Esophagus muscularis mucosa (tissue), 3 donors: Measurements from ENCODE around the gene OXT.

ENCODE experiments used
- CTCF ChIP-seq, 3 experiments: fragments of 200-600 bp in 2 of 3; fragments of 450-650 bp in 1 of 3; sonication (generic) in 2 of 3; IDR thresholded peaks; one replicate each; pipeline ENCODE4 v1.5.1; 2017 to 2019; ENCODE audit warnings: antibody characterized with exemption in 3 of 3, mild to moderate bottlenecking in 2 of 3, moderate library complexity in 1 of 3
- POLR2A ChIP-seq: fragments of 450-650 bp; IDR thresholded peaks from one replicate; pipeline ENCODE4 v1.6.1; 2017; ENCODE audit warnings: antibody characterized with exemption, moderate library complexity, mild to moderate bottlenecking, low read depth

GRCh38 chr20:3041854-3042409 is 29.5 kb upstream of the OXT start:
- no peak for TF ChIP-seq CTCF (IDR thresholded peaks at IDR 0.05)
- no peak for TF ChIP-seq POLR2A
